ENCODE results near the gene NCK2. TPM values are rescaled to one million over a fixed set of nuclear protein-coding genes. Genes with fewer than 3 reads are reported as not detected.

Gene NCK2
- total RNA-seq, 1 experiment from 2014 or later, result 26.7 TPM

DNA sequence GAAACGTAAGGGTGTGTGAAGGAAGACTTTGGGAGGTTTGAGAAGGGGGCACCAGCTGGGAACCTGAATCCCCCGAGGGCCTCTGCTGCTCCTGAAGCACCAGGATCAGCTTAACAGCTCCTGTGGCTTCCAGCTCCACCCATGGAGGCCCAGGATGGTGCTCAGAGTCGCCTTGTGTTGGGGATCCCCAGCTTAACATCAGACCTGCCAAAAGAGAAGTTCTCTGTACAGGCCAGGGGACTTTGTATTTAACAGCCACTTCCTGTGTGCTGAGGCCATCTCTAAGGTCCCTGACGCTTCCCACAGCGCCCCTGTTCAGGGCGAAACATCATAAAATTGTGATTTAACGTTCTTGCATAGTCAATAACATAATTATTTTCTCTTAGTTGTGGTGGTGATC is 77.5 kb downstream of the NCK2 start:
- intact Hi-C loops (cut with micrococcal nuclease), result no loop called here
- Histone ChIP-seq H3K4me1 (ENCODE audit: control insufficient read depth in 1 of 2, insufficient read depth in 2 of 2, low read length in 2 of 2) (no peaks in the 10 kb centered on the region), H4K20me1 (ENCODE audit: insufficient read depth) (no peaks in the 10 kb centered on the region), H3K9me3 (ENCODE audit: control insufficient read depth in 1 of 2, insufficient read depth in 1 of 2, low read depth in 1 of 2, low read length in 2 of 2) (no peaks in the 10 kb centered on the region), H3K4me2 (ENCODE audit: low read length) (no peak overlapping the region), H3K36me3 (ENCODE audit: control insufficient read depth in 1 of 2, insufficient read depth in 2 of 2, low read length in 2 of 2) (no peaks in the 10 kb centered on the region; a peak in 1 of 4 replicates), H3K27me3 (ENCODE audit: insufficient read depth, low read length) (no peaks in the 10 kb centered on the region), H2AFZ (ENCODE audit: low read depth, low read length, poor library complexity, severe bottlenecking) (no peak overlapping the region), H3K9me2 (ENCODE audit: insufficient read depth) (no peaks in the 10 kb centered on the region), H3K27ac (ENCODE audit: low read depth, low read length) (no peak overlapping the region), H3K79me2 (ENCODE audit: insufficient read depth, low read length) (no peaks in the 10 kb centered on the region), H3K4me3 (replicated peaks in 1 of 2; ENCODE audit: low read depth in 1 of 2, low read length in 2 of 2) (no peak overlapping the region), H3K9ac (ENCODE audit: low read length) (no peak overlapping the region)
- TF ChIP-seq, protein P1, sequence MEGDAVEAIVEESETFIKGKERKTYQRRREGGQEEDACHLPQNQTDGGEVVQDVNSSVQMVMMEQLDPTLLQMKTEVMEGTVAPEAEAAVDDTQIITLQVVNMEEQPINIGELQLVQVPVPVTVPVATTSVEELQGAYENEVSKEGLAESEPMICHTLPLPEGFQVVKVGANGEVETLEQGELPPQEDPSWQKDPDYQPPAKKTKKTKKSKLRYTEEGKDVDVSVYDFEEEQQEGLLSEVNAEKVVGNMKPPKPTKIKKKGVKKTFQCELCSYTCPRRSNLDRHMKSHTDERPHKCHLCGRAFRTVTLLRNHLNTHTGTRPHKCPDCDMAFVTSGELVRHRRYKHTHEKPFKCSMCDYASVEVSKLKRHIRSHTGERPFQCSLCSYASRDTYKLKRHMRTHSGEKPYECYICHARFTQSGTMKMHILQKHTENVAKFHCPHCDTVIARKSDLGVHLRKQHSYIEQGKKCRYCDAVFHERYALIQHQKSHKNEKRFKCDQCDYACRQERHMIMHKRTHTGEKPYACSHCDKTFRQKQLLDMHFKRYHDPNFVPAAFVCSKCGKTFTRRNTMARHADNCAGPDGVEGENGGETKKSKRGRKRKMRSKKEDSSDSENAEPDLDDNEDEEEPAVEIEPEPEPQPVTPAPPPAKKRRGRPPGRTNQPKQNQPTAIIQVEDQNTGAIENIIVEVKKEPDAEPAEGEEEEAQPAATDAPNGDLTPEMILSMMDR (IDR thresholded peaks at IDR 0.05 in 2 of 3, conservative IDR thresholded peaks at IDR 0.05 in 1 of 3; ENCODE audit: borderline replicate concordance in 1 of 3, insufficient read depth in 1 of 3, low read depth in 2 of 3, low read length in 2 of 3), result no peak
- TF ChIP-seq YY1 (IDR thresholded peaks at IDR 0.05; ENCODE audit: extremely low read depth, insufficient replicate concordance, low read depth, low read length) (no peak), CEBPB (IDR thresholded peaks at IDR 0.05; ENCODE audit: low read depth) (no peak), SP1 (IDR thresholded peaks at IDR 0.05; ENCODE audit: low read depth) (no peak), SIN3A (IDR thresholded peaks at IDR 0.05; ENCODE audit: low read depth) (no peak), POLR2A (IDR thresholded peaks at IDR 0.05; ENCODE audit: borderline replicate concordance, extremely low read depth, insufficient read depth, insufficient read length) (no peak), EGR1 (IDR thresholded peaks at IDR 0.05; ENCODE audit: low read depth) (no peak), POLR2AphosphoS5 (IDR thresholded peaks at IDR 0.05; ENCODE audit: low read depth, low read length) (no peak), SRF (IDR thresholded peaks at IDR 0.05; ENCODE audit: low read depth) (no peak), CBX3 (IDR thresholded peaks at IDR 0.05; ENCODE audit: low read depth) (no peak), JUND (IDR thresholded peaks at IDR 0.05) (no peak), ZFX (IDR thresholded peaks at IDR 0.05) (no peak), EZH2phosphoT487 (IDR thresholded peaks at IDR 0.05; ENCODE audit: borderline replicate concordance) (no peak), ELF1 (IDR thresholded peaks at IDR 0.05; ENCODE audit: borderline replicate concordance, low read depth) (no peak), FOSL1 (IDR thresholded peaks at IDR 0.05; ENCODE audit: low read depth) (no peak), ZNF274 (IDR thresholded peaks at IDR 0.05; ENCODE audit: low read depth, low read length) (no peak)
- TF ChIP-seq, protein P2, sequence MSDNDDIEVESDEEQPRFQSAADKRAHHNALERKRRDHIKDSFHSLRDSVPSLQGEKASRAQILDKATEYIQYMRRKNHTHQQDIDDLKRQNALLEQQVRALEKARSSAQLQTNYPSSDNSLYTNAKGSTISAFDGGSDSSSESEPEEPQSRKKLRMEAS (IDR thresholded peaks at IDR 0.05), result no peak
- TF ChIP-seq, protein P3, sequence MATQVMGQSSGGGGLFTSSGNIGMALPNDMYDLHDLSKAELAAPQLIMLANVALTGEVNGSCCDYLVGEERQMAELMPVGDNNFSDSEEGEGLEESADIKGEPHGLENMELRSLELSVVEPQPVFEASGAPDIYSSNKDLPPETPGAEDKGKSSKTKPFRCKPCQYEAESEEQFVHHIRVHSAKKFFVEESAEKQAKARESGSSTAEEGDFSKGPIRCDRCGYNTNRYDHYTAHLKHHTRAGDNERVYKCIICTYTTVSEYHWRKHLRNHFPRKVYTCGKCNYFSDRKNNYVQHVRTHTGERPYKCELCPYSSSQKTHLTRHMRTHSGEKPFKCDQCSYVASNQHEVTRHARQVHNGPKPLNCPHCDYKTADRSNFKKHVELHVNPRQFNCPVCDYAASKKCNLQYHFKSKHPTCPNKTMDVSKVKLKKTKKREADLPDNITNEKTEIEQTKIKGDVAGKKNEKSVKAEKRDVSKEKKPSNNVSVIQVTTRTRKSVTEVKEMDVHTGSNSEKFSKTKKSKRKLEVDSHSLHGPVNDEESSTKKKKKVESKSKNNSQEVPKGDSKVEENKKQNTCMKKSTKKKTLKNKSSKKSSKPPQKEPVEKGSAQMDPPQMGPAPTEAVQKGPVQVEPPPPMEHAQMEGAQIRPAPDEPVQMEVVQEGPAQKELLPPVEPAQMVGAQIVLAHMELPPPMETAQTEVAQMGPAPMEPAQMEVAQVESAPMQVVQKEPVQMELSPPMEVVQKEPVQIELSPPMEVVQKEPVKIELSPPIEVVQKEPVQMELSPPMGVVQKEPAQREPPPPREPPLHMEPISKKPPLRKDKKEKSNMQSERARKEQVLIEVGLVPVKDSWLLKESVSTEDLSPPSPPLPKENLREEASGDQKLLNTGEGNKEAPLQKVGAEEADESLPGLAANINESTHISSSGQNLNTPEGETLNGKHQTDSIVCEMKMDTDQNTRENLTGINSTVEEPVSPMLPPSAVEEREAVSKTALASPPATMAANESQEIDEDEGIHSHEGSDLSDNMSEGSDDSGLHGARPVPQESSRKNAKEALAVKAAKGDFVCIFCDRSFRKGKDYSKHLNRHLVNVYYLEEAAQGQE (IDR thresholded peaks at IDR 0.05; ENCODE audit: low read depth), result no peak
- TF ChIP-seq, protein P4, sequence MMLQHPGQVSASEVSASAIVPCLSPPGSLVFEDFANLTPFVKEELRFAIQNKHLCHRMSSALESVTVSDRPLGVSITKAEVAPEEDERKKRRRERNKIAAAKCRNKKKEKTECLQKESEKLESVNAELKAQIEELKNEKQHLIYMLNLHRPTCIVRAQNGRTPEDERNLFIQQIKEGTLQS (IDR thresholded peaks at IDR 0.05), result no peak
- no TSS peak for BruUV-seq (replicated peaks)
- no peak for ATAC-seq
- CTCF ChIA-PET, result no interaction called here
- RAD21 ChIA-PET (ENCODE audit: low non-redundant PET in 1 of 2, low total read pairs in 2 of 2, uncharacterized antibody in 2 of 2, unreplicated experiment in 2 of 2), result no interaction called here
- POLR2A ChIA-PET, result no interaction called here
- DNase-seq (ENCODE audit: low read depth, low spot score), result no peak
